CD4-positive, alpha-beta T cell treated with Interleukin-4 for 4 hours (primary cell): Measurements from ENCODE around the gene OBSCN.

Source experiments
- DNase-seq: peaks from one replicate; pipeline ENCODE4 v3.0.0-alpha.2; 2020

The OBSCN gene

DNA sequence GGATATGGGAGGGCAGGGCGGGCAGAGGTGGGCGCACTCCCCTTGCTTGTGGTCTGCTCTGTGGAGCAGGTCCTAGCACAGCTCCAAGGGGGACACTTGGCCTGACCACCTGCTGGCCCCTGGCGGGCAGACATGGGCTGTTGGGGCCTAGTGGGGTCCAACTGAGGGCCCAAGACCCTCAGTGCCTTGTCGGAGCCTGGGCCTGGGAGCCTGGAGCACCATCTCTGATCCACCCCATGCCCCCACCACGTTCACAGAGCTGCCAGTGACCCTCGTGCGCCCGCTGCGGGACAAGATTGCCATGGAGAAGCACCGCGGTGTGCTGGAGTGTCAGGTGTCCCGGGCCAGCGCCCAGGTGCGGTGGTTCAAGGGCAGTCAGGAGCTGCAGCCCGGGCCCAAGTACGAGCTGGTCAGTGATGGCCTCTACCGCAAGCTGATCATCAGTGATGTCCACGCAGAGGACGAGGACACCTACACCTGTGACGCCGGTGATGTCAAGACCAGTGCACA is 70.6 kb downstream of the OBSCN start:
- DNase-seq, result no peak

DNA sequence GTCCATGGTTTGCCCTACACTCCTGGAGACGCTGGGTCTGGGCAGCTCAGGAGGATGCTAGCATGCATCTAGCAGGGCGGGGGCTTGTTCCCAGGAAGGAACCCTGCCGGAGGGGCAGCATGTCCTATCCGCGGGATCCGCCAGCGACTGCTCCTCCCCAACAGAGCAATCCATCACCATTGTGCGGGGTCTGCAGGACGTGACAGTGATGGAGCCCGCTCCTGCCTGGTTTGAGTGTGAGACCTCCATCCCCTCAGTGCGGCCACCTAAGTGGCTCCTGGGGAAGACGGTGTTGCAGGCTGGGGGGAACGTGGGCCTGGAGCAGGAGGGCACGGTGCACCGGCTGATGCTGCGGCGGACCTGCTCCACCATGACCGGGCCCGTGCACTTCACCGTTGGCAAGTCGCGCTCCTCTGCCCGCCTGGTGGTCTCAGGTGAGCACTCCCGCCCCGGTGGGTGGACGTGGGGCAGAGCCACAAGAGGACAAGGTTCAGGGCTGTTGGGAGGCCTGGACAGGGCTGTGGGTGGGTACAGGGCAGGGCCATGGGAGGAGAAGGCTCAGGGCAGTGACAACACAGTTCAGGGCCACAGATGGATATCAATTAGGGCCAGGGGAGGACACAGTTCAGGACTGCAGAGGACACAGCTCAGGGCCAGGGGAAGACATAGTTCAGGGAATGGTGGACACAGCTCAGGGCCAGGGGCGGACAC is 71.3 kb downstream of the OBSCN start:
- DNase-seq, result no peak

DNA sequence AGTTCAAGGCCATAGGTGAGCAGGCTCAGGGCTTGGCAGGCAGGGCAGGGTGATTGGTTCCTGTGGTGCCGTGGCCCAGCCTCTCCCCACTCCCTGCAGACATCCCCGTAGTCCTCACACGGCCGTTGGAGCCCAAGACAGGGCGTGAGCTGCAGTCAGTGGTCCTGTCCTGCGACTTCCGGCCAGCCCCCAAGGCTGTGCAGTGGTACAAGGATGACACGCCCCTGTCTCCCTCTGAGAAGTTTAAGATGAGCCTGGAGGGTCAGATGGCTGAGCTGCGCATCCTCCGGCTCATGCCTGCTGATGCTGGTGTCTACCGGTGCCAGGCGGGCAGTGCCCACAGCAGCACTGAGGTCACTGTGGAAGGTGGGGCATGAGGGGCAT is 71.9 kb downstream of the OBSCN start:
- DNase-seq, result no peak

DNA sequence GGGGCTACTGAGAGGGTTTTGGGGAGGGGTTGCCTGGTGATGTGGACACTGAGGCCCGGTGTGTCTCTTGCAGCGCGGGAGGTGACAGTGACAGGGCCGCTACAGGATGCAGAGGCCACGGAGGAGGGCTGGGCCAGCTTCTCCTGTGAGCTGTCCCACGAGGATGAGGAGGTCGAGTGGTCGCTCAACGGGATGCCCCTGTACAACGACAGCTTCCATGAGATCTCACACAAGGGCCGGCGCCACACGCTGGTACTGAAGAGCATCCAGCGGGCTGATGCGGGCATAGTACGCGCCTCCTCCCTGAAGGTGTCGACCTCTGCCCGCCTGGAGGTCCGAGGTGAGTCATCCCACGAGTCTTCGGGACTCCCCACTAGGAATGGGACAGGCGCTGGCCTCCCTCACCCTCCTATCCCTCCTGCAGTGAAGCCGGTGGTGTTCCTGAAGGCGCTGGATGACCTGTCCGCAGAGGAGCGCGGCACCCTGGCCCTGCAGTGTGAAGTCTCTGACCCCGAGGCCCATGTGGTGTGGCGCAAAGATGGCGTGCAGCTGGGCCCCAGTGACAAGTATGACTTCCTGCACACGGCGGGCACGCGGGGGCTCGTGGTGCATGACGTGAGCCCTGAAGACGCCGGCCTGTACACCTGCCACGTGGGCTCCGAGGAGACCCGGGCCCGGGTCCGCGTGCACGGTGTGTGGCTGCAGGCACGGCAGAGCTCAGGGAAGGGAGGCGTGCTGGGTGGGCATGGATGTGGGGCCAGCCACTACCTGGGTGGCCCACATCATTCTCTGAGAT is 72.5 kb downstream of the OBSCN start:
- no peak for DNase-seq

DNA sequence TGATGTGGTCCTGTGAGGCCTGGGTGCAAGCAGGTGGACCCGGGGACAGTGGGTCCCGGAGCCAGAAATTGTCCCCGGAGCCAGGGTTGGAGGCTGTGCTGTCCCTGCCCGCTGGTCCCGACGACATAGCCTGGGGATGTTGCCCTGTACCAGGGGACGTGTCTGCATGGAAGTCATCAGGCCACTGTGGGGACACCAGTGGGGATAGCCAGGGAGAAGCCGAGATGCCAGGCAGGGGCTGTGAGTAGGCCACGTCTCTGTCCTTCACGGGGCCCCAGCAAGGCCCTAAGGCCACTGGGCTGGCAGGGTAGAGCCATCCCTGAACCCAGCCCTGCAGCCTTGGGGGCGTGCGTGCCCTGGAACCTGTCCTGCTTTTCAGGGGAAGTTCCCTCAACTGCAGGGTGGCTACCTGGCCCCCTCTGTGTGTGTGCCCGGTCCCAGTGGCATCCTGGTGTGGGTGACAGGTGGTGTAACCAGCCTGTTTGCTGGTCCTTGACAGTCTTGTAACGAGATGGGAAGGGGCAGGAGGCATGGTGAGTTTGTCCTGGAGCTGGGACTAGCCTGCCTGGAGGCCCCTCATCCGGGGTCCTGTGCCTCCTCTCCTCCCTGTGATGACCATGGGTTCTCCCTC is 73.2 kb downstream of the OBSCN start:
- DNase-seq, result no peak

DNA sequence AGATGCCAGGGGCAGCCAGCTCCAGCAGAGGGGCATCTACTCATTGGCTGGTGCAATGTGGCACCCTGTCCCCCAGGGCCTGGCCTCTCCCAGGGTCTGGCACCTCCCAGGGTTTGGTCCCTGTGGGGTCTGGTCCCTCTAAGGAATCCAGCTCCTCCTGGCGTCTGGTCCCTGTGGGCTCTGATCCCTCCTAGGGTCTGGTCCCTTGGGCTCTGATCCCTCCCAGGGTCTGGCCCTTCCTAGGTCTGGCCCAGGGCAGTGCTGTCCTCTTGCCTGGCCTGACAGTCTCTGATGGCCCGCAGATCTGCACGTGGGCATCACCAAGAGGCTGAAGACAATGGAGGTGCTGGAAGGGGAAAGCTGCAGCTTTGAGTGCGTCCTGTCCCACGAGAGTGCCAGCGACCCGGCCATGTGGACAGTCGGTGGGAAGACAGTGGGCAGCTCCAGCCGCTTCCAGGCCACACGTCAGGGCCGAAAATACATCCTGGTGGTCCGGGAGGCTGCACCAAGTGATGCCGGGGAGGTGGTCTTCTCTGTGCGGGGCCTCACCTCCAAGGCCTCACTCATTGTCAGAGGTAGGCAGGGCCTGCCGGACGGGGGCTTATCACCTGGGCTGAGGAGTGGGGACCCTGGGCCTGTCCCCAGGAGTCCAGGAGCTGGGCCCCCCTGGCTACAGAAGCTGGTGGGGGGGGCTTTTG is 73.9 kb downstream of the OBSCN start:
- DNase-seq, result no peak

DNA sequence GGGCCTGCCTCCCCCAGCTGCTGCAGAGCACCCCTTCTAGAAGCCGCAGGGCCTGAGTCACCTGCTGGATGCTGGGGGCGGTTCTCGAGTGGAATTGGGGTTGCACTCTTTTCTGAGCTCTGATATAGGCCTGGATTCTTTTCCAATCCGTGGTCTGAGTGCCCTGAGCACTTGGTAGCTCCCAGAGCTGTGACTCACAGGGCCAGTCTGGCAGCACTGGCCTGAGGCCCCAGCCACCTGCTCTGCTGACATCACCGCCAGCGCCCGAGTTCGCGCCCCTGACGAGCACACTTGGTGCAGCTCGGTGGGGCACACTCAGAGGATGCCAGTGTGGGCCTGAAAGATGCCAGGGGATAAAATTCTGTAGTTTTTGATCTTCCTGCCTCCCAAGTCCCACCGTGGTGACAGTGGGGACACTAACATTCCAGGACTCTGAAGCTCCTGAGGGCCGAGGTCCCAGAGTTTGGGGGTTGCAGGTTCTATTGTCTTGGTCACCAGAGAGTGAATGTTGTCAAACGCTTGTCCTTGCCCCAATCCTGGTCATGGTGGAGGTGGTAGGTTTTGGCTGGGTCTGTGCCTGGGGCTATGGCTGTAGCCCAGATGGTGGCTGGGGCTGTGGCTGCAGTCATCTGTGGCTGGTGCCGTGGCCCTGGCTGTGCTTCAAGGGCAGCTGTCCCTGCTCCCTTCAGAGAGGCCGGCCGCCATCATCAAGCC is 74.6 kb downstream of the OBSCN start:
- no peak for DNase-seq

DNA sequence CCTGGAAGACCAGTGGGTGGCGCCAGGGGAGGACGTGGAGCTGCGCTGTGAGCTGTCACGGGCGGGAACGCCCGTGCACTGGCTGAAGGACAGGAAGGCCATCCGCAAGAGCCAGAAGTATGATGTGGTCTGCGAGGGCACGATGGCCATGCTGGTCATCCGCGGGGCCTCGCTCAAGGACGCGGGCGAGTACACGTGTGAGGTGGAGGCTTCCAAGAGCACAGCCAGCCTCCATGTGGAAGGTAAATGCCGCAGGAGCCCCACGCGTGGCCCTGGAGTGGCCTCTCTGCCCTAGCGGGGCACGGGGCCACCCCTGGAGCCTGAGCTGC is 75.2 kb downstream of the OBSCN start:
- DNase-seq, result no peak

DNA sequence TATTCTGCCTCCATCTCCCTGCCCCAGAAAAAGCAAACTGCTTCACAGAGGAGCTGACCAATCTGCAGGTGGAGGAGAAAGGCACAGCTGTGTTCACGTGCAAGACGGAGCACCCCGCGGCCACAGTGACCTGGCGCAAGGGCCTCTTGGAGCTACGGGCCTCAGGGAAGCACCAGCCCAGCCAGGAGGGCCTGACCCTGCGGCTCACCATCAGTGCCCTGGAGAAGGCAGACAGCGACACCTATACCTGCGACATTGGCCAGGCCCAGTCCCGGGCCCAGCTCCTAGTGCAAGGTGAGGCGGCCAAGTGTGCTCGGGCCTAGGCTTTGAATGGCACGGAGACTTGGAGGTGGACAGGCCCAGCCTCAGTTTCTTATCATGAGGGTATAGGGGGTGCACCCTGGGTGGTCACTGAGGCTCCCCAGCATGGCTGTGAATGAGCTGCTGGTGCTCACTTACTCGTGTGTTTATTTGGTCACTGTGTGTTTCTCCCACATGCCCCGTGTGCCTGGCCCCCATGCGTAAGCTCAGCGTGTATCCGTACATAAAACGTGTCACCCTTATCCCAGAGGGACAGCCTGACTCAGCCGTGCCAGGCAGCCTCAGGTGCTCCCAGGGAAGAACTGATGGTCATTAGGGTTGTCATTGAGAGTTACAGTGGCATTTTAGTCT is 75.8 kb downstream of the OBSCN start:
- DNase-seq, result no peak

DNA sequence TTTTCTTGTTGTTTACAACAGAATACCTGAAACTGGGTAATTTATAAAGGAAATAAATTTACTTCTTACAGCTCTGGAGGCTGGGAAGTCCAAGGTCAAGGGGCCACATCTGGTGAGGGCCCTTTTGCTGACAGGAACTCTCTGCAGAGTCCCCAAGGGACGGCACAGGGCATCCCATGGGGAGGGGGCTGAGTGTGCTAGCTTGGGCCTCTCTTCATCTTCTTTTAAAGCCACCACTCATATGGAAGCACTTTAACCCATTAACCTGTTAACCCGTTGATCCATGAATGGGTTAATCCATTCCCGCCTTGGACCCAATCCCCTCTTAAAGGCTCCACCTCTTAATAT is 76.3 kb downstream of the OBSCN start:
- no peak for DNase-seq

DNA sequence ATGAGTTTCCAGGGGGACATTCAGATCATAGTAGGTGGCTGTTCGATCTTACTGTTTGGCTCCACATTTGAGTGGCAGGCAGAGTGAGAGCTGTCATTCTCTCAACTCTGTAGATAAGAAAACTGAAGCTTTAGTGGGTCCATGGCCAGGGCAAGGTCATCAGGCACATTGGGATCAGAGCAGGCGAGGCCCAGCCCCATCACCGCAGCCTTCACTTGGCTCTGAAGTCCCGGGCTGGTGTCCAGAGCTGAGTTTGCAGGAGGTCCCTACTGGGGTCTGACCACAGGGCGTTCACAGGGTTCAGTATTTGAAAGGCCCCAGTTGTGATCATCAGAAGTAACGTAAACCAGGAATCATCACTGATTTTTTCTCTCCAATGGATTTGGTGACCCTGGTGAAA is 76.7 kb downstream of the OBSCN start:
- no peak for DNase-seq

DNA sequence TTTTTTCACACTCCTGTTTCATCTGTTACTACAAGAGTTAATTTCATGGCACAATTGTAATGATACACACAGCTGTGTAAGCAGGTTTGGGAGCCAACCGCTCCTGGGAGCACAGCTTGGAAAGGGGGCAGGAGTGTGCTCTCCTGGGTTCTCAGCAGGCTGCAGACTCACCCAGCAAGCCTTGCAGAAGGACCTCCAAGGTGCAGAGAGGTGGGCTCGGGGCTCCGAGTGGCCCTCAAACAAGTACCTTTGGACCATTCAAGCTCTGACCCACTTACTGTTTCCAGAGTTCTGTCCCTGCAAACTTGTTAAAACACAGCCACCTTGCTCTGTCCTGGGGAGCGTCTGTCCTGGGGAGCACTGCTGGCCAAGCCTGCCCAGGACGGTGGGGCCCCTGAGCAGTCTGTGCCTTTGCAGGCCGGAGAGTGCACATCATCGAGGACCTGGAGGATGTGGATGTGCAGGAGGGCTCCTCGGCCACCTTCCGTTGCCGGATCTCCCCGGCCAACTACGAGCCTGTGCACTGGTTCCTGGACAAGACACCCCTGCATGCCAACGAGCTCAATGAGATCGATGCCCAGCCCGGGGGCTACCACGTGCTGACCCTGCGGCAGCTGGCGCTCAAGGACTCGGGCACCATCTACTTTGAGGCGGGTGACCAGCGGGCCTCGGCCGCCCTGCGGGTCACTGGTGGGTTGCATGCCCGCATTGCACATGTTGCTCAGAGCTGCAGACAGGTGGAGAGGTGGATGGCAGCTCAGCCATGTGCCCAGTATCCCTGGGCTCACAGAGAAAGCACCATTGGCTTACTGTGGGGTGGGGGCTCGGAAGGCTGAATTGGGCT is 78.0 kb downstream of the OBSCN start:
- no peak for DNase-seq

DNA sequence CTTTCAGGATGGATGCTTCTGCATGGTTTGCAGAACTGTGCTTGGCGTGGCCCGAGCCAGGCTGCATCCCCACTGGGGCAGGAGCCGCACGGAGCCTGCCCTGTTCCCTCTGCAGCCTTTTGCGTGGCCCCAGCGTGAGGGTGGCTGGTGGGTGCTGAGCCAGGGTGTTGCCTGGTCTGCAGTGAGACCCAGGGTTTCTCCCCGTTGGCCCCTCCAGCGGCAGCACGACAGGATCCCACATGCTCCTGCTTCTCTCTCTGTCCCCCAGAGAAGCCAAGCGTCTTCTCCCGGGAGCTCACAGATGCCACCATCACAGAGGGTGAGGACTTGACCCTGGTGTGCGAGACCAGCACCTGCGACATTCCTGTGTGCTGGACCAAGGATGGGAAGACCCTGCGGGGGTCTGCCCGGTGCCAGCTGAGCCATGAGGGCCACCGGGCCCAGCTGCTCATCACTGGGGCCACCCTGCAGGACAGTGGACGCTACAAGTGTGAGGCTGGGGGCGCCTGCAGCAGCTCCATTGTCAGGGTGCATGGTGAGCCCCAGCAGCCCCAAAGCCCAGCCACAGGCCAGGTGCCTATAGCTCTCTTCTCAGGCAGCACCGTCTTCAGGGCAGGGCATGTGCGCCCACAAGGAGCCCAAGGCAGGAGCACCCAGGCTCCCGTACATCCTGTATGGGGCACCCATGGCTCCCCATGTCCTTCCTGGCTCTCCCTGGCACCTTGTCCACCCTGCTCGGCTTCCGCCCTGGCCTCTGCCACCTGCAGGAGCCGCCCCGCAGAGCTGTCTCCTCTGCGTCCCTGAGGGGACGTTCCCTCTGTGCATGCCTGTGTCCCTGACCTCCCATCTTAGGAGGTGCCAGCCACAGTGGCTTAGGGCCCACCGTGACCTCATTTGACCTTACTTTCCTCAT is 78.9 kb downstream of the OBSCN start:
- DNase-seq, result no peak

DNA sequence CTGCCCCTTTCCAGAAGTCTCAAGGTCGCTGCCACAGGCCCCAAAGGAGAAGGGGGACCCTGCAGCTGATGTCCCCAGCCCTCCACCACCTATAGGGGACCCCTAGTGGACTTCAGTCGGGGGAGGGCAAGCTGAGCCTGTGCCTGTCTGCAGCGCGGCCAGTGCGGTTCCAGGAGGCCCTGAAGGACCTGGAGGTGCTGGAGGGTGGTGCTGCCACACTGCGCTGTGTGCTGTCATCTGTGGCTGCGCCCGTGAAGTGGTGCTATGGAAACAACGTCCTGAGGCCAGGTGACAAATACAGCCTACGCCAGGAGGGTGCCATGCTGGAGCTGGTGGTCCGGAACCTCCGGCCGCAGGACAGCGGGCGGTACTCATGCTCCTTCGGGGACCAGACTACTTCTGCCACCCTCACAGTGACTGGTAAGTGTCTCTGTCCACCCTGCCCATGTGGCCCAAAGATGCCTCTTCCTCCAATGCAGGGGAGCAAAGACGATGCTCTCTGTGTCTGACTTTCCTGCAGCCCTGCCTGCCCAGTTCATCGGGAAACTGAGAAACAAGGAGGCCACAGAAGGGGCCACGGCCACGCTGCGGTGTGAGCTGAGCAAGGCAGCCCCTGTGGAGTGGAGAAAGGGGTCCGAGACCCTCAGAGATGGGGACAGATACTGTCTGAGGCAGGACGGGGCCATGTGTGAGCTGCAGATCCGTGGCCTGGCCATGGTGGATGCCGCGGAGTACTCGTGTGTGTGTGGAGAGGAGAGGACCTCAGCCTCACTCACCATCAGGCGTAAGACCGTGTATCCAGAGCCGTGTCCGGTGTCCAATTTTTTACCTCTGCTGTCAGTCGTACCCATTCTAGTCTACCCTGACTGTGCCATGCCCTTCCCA is 79.9 kb downstream of the OBSCN start:
- no peak for DNase-seq

DNA sequence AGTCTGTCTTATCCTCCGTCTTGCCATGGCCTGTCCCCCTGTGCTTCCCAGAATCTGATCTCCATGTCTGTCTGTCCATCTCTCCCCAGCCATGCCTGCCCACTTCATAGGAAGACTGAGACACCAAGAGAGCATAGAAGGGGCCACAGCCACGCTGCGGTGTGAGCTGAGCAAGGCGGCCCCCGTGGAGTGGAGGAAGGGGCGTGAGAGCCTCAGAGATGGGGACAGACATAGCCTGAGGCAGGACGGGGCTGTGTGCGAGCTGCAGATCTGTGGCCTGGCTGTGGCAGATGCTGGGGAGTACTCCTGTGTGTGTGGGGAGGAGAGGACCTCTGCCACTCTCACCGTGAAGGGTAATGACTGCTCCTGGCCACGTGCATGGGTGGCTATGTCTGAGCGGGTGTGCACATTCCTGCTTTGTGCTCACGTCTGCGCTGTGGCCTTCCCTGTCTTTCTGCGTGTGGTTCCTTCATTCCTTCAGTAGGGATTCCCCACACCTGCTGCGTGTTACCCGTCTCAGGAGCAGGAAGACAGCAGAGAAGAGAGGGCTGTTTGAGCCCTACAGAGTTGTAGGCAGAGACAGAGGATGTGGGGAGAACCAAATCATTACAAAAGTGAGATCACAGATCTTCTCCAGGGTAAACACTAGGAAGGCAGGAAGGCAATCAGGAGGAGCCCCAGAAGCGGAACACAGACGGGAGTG is 80.8 kb downstream of the OBSCN start:
- DNase-seq, result no peak

DNA sequence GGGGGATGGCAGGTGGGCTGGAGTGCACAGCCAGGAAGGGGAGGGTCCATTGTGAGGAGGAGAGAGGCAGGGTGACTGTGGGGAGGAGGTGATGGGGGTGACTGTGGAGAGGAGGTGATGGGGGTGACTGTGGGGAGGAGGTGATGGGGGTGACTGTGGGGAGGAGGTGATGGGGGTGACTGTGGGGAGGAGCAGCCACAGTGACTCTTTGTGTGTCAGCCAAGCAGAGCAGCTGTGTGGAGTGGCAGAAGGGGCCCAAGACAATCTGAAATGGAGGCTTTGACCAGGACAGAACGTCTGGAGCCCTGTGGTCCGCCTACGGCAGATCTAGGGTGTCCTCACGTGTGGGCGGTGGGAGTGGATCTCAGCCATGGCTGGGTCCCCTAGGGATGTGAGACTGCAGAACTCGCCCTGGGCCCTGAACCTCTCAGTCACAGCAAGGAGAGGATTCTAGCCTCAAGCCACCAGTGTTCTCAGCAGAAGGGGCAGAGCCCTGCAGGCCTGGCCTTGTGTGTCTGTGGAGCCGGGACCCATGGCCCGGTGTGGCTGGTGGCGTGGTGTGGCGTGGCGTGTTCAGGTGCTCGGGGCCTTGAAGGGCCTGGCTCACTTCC is 81.5 kb downstream of the OBSCN start:
- DNase-seq, result no peak

DNA sequence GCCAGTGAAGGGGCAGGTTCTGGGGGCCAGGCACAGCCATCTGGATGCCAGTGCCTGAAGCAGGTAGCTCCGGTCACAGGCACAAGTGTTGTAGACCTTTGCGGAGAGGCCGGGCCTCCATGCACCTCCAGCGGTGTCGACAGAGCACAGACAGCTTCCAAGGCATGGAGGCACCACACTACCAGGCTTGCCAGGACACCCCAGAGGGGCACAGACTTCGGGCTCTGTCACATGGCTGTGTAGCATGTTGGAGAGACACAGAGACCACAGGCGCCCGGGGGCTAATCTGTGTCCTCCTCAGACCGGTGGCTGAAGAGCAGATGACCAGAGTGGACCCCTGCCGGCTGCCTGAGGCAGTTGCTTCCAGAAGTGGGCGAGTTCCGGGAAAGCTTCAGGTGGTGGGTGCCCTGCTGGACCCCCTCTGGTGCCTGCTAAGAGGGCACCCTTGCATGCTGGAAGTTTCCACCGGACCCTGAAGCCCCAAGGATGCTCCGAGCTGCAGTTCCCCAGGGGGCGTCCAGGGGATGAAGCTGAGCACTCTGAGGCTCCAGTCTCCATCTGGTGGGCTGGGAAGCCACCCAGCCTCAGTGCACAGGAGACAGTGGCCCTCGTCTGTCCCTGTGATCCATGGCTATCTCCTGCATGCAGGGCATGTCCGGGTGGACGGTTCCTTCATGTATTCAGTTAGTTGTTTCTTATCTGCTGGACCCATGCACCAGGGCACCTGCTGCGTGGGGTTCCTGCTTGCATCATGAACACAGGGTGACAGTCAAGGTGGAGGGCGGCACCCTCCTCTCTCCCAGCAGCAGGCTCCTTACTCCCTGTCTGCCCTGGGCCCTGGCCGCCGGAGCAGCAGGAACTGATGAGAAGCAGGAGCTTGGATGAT is 82.4 kb downstream of the OBSCN start:
- no peak for DNase-seq
